Measurements from ENCODE around the gene ADORA1.

- TF ChIP-seq POLR2A (IDR thresholded peaks at IDR 0.05), result no peak
- no peak for TF ChIP-seq CTCF (IDR thresholded peaks at IDR 0.05)
Observed at GRCh38 chr1:203144661-203145060, 17.1 kb downstream of the ADORA1 start.

Measured in esophagus squamous epithelium (tissue), 4 donors.